GM21576 (cell line): ENCODE data around the gene WWOX.

Experiments
- ATAC-seq: cut with Tn5 transposase; IDR thresholded peaks from one replicate; pipeline ENCODE4 v1.9.1; 2021; ENCODE audit warnings: mild to moderate bottlenecking, moderate library complexity; ENCODE audit not compliant: unreplicated experiment

WWOX gene

DNA sequence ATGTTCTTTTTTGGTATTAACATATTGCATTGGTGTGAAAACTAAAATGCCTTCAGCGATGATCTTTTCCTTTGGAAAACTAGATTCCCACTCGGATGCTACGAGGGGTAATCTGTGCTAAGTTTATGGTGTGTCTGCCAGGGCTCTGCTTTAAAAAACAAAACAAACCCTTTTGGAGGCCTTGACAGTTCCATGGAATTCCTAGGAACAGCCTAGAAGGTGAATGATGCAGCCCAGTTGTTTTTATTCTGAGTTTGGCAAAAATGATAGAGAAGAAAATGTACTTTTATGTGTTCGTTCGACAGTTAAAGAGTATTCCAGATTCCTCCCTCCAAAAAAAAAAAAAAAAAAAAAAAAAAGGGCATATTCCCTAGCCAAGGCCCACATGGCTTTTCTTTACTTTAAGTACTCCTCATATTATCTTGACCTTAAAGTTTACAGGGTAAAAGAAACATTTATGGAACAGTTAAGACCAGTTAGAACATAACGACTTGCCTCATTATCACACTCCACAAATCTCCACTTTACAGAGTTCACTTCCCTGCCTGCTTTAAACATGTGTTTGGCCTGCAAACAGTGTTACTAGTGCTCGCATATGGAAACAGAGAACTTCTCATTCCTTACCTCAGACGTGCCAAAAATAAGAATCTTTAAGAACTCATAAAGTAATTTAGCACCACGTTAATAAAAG lies 159.1 kb downstream of the WWOX start:
- no peak for ATAC-seq

GRCh38 chr16:78259873-78260272 lies 160.4 kb downstream of the WWOX start:
- ATAC-seq, result no peak

DNA sequence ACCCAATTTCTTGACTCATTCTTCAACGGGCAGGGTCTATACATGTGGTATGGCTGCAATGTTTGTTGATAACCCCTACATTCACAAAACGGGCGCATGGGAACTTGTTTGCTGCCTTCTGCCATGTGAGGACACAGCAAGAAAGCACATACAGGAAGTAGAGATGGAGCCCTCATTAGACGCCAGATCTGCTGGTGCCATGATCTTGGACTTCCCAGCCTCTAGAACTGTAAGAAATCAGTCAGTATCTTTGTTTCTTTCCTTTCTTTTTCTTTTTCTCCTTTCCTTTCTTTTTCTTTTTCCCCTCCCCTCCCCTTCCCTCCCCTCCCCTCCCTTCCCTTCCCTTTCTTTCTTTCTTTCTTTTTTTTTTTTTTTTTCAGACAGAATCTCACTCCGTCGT lies 165.2 kb downstream of the WWOX start:
- no peak for ATAC-seq

DNA sequence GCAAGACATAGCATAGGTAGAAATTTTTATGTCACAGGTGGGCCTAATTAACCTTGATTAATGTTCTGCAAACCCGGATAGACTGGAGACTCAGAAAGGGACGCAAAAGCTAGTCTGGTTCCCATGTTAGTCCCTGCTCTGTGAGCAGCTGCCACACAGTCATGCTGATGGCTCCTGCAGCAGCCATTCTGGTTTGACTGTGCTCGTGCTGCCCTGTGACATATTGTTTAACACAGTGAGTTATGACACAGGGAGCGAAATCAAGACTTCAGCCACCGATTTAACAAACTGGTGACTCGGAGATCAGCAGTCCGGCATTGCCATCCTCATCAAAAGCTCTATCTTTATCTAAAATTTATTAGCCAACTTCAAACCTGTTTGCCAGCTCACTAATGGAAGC lies 169.8 kb downstream of the WWOX start:
- no peak for ATAC-seq

- ATAC-seq, result no peak
These were observed 172.5 kb downstream of the WWOX start for GRCh38 chr16:78271981-78272380.

GRCh38 chr16:78274771-78275170 lies 175.3 kb downstream of the WWOX start:
- ATAC-seq, result no peak

DNA sequence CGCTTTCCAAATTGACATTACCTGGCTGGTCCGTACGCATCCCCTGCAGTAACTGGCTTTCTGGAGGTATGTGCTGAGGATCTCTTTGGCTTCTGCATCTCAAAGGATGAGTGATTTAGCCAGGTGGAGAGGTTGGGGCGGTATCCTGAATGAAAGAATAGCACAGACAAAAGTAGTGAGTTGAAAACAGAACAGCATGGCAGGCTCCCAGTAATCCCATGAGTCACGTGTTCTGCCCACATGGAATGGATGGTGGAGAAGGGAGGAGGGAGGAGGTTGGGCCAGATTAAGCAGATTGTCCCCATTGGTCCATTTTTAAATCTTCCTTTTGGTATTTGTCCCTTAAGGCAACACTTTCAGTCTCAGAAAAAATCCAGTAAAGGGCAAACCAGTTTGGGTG lies 176.0 kb downstream of the WWOX start:
- no peak for ATAC-seq

- no peak for ATAC-seq
These were observed 178.0 kb downstream of the WWOX start for GRCh38 chr16:78277321-78278055.

- ATAC-seq, result no peak
These were observed 178.6 kb downstream of the WWOX start for GRCh38 chr16:78278056-78278450.

GRCh38 chr16:78281115-78281514 lies 181.7 kb downstream of the WWOX start:
- ATAC-seq, result no peak

DNA sequence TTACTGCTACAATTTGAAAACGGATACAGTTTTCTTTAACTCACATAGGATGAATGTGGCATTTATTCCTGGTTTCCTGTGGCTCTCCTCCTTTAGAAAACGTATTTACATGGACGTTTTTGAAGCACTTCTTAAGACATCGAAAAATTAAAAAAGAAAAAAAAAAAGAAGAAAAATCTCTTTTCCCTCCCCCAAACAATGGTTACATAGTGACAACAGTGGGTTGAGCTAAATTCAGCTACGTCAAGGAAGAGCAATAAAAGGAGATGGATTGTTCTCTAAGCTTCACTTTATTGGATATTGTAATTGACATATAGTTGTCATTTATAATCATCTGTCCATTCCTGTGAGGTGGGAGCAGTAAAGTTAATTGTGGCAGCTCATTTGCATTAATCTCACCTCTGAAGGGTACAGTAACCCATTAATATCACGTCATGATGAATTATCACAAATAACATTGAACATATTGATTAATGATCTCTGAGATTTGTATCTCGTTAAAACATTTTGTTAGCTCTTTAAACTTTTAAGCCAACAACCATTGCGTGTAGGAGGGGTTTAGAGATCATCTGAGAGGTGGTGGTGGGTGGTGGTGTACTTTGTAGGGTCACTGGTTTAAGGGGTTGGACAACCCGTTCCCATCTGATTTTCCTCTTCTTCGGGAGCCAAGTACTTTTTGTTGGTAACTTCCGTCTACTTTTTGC lies 184.2 kb downstream of the WWOX start:
- ATAC-seq, result no peak

- ATAC-seq, result no peak
These were observed 184.9 kb downstream of the WWOX start for GRCh38 chr16:78284326-78284725.

DNA sequence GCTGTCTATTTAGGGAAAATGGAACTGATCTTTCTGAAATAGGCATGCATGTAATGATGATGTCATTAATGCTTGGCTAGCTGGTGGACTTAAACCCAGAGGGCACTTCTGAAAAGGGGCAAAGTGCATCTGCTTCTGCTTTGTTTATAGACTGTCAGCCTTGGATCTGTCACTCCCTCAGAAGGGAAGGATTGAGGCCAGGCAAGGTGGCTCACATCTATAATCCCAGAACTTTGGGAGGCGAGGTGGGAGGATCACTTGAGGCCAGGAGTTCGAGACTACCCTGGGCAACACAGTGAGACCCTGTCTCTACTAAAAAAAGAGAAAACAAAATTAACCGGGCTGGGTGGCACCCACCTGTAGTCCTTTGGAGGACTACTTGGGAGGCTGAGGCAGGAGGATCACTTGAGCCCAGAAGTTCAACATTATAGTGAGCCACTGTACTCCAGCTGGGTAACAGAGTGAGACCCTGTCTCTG lies 185.5 kb downstream of the WWOX start:
- no peak for ATAC-seq

- no peak for ATAC-seq
These were observed 186.0 kb downstream of the WWOX start for GRCh38 chr16:78285437-78285922.

DNA sequence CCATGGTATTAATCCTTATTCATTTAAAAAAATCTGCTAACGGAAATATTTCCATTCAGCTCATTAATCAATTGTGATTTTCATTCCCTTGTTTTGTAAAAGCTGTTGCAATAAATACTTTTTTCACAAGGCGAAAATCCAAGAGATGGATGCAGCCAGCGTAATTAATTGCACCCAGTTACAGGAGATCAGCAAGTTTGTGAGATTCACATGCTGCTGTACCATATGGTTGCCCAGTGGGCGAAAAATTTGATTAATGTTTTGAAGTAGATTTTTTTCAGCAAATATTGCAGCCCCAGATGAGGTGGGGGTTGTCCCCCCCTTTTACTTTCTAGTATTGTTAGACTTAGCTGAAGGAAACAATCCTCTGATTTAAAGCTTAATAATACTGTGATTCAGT lies 186.6 kb downstream of the WWOX start:
- ATAC-seq, result no peak

GRCh38 chr16:78288888-78289287 lies 189.4 kb downstream of the WWOX start:
- no peak for ATAC-seq

- no peak for ATAC-seq
These were observed 189.9 kb downstream of the WWOX start for GRCh38 chr16:78289373-78289772.

DNA sequence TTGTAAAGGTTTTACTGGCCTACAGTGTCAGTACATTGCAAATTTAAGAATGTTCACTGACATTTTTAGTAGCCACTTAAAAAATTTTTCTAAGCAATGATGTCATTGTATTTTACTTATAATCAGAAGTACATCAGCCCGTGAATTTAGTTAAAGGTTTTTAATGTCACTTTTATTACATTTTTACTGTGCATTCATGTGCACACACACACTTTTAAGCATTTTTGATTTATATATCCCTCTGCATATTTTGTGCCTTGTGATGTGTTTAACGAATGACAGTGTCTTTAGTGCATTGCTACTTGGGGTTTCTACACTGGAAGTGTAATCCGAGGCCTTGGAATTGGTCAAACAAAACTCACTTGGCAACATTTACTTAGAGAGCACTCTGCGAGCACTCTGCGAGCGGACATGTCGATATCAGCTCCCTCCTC lies 190.4 kb downstream of the WWOX start:
- no peak for ATAC-seq

DNA sequence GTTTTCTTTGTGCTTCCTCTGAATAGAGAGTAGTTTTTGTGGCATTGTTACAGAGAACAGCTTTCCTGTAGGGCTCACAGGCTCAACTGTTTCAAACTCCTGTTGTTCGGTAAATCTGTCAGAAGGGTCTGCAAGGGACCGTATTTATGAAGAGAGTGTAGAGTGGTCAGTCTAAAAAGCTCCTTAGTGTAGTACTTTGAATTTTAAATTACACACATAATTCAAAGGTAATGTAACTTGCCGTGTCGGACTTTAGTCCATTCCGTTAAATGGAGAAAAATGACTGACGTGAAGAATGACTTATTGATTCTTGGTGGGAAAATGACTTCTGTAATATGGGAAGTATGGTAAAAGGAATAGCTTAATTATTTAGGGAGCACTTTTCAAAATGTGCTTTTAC lies 190.9 kb downstream of the WWOX start:
- ATAC-seq, result no peak

- ATAC-seq, result no peak
These were observed 191.6 kb downstream of the WWOX start for GRCh38 chr16:78290872-78291591.

- no peak for ATAC-seq
These were observed 192.2 kb downstream of the WWOX start for GRCh38 chr16:78291604-78292003.
